HPDE6-E6E7 (cell line): ENCODE data around the gene UBFD1.
"Not testable (repeated sequence)": the region's sequence is repeated elsewhere in the genome, so short reads cannot be mapped to it uniquely, and the experiment has no call there.

Experiments used
- DNase-seq: peaks from one replicate; pipeline ENCODE4 v3.0.0; 2011; ENCODE audit warnings: missing footprints; ENCODE audit errors: extremely low spot score

Gene UBFD1

GRCh38 chr16:23527961-23528643 is 29.4 kb upstream of the UBFD1 start:
- no peak for DNase-seq

DNA sequence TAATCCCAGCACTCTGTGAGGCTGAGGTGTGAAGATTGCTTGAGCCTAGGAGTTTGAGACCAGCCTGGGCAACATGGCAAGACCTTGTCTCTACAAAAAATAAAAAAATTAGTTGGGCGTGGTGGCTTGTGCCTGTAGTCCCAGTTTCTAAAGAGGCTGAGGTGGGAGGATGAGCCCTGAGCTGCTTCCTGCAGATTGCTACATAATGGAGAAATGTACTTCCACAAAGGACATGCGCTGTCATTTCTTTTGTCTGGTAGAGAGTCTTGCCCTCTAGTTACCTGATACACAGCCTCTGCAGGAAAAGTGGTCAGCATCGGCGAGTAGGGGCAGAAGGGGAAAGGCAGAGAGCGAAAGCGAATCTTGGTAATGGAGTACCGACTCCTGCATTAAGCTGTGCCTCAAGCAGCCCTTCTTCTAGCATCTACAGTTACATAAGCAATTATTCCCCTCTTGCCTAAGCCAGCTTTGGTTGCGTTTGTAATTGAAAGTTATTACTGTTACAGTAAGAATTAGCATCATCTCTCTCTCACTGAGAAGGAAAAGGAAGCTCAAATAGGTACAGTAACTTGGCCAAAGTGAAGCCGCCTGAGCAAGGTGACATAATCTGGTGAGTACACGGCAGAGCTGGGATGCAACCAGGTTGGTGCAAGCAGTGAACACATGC is 28.8 kb upstream of the UBFD1 start:
- no peak for DNase-seq

DNA sequence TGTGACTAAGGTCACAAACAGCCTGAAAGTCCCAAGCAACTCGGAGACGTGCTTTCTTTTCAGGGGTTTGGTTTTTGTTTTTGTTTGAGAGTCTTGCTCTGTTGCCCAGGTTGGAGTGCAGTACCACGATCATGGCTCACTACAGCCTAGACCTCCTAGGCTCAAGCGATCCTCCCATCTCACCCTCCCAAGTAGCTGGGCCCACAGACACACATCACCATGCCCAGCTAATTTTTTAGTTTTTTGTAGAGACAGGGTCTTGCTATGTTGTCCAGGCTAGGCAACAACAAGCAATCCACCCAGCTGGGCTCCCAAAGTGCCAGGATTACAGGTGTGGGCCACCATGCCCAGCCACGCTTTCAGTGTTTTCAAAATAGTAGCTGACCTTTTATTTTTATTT is 27.5 kb upstream of the UBFD1 start:
- DNase-seq: no peak

DNA sequence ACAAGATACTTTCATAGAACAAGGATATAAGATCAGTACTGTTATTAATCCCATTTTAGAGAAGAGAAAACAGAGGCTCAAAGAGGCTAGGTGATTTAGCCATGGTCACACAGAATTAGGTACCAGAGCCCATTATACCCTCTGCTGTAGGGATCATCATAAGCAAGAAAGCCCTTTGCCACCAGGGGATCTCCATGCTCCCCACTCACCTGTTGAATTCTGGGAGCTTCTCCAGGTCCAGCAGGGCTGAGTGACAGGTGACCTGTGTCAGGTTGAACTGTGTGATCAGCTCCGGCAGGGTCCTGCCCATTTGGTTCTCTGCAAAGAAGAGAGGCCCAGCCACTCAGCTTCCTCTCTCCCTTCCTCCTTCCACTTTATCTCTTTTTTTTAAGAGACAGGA is 25.1 kb upstream of the UBFD1 start:
- no peak for DNase-seq

- no peak for DNase-seq
Measured at GRCh38 chr16:23534868-23535860, 22.4 kb upstream of the UBFD1 start.

DNA sequence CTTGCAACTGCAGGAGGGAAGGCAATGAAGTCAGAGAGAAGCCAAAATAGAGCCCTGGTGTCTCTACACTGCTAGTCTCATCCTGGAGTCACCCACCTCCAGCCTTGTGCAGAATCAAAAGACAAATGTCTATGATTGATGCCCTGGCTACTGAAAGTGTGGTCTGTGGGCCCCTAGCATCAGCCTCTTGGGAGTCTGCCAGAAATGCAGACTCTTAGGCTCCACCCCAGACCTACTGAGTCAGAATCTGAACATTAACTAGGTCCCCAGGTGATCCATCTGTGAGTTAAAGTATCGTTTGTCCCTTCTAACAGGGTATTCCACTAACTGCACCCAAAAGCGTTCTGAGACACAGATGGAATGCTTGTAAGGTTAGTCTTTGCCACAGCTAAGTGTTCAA is 21.6 kb upstream of the UBFD1 start:
- DNase-seq: no peak

DNA sequence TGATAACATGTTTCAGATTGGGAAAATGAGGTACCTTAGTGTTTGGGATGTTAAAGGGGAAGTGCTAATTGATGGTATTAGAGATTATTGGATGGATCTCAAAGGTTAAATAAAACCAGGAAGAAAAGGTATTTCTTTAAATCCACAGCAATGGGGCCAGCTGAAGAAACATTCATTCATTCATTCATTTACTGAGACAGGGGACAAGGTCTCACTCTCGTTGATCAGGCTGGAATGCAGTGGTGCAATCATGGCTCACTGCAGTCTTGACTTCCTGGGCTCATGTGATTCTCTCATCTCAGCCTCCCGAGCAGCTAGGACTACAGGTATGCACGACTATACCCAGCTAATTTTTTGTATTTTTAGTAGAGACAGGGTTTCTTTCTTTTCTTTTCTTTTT is 20.1 kb upstream of the UBFD1 start:
- DNase-seq: no peak

- DNase-seq: no peak
Measured at GRCh38 chr16:23538919-23539278, 18.6 kb upstream of the UBFD1 start.

- no peak for DNase-seq
Measured at GRCh38 chr16:23539984-23540816, 17.3 kb upstream of the UBFD1 start.

DNA sequence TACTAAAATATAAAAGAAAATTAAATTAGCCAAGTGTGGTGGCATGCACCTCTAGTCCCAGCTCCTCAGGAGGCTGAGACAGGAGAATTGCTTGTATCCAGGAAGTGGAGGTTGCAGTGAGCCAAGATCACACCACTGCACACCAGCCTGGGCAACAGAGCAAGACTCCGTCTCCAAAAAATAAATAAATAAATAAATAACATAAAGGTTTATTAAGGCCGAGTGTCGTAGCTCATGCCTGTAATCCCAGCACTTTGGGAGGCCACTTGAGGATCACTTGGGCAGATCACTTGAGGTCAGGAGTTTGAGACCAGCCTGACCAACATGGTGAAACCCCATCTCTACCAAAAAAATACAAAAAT is 16.7 kb upstream of the UBFD1 start:
- DNase-seq: not testable (repeated sequence)

DNA sequence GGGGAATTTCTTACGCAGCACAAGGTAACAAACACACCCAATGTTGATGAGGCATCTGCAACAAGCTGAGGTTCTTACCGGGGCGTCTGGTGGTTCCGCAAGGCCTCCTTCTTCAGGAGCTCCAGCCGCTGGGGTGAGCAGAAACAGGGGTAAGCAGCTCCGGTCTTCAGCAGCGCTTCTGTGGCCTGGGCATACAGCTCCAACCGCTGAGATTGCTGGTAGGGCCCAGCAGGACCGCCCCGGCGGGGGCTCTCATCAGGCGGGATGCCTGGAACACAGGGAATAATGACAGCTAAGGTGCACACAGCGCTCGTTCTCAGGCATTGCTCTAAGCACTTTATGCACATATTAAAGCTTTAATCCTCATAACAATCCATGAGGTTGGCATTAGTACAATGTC is 13.1 kb upstream of the UBFD1 start:
- DNase-seq: no peak

GRCh38 chr16:23549938-23550337 is 7.6 kb upstream of the UBFD1 start:
- no peak for DNase-seq

DNA sequence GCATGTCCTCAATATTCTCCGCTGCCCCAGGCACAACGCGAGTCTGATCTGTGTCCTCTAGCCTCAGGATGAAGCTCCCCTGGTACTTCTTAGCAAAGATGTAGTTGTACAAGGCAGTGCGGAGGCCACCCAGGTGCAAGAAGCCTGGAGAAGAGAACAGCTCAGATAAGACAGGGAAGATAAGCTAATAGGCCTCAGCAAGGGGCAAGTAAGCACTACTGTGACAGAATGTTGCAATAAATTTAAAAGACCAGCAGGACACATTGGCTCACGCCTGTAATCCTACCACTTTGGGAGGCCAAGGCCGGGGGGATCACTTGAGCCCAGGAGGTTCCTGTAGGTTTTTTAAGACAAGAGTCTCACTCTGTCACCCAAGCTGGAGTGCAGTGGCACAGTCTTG is 5.4 kb upstream of the UBFD1 start:
- DNase-seq: no peak

DNA sequence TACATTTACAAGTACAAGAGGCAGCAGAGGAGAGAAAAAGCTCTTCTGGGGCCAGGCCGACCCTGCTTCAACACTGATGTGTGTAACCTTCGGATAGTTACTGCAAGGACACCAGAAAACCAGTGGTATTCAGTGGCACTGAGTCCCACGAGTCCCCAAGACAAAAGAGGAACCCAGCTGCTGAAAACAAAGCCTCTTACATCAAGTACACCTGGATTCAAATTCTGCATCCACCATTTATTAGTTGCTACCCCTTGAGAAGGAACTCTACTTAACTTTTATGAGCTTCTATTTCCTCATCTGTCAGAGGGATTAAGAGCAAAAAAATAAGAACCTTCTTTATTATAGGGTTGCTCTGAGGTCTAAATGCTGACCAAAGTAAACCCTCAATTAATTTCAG is 3.0 kb upstream of the UBFD1 start:
- no peak for DNase-seq

DNA sequence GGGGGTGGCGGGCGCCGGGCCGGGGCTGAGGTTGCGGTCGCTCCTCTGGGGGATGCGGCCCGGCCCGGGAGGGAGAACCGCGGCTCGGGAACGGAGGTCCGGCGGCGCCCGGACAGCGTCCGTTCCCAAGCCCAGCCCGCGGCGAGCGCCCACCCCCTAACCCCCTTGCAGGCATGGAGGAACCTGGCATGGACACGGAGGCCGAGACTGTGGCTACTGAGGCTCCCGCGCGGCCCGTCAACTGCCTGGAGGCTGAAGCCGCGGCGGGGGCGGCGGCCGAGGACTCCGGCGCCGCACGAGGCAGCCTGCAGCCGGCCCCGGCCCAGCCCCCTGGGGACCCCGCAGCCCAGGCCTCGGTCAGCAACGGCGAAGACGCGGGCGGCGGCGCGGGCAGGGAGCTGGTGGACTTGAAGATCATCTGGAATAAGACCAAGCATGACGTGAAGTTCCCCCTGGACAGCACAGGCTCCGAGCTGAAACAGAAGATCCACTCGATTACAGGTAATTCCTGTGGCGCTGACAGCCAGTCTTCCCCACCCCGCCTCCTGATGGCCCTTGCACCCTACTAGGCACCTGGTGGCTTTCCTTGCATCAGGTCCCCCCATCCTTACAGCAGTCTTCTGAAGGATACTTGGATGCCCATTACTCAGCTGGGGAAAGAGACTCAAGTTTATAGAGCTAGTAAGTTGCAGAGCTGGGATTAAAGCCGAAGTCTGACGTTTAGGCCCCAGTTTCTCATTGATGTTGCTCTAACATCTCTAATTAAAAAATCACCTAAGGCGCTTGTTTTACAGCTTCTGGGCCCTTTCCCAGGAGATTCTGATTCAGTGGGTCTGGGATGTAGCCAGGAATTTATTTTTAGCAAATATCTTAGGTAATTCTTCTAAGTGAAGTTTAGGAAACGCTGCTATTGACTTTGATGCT is 514 bp downstream of the UBFD1 start:
- DNase-seq: no peak

- no peak for DNase-seq
Measured at GRCh38 chr16:23561586-23561985, 4.1 kb downstream of the UBFD1 start.

DNA sequence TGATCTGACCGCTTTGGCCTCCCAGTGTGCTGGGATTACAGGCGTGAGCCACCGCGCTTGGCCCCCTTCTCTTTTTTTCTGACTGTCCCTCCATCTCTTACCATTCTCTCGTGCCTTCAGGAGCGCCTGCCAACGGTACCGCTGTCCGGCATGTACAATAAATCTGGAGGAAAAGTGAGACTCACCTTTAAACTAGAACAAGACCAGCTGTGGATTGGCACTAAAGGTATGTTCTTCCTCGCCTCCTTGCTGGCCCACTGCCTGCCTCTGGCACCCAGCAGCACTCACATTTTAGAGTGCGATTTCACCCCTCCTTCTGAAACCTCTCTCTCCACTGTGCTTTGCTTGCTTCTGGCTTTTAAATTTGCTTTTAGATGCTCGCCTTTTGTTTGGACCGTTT is 5.0 kb downstream of the UBFD1 start:
- DNase-seq: no peak

- DNase-seq: no peak
Measured at GRCh38 chr16:23563186-23563585, 5.7 kb downstream of the UBFD1 start.

DNA sequence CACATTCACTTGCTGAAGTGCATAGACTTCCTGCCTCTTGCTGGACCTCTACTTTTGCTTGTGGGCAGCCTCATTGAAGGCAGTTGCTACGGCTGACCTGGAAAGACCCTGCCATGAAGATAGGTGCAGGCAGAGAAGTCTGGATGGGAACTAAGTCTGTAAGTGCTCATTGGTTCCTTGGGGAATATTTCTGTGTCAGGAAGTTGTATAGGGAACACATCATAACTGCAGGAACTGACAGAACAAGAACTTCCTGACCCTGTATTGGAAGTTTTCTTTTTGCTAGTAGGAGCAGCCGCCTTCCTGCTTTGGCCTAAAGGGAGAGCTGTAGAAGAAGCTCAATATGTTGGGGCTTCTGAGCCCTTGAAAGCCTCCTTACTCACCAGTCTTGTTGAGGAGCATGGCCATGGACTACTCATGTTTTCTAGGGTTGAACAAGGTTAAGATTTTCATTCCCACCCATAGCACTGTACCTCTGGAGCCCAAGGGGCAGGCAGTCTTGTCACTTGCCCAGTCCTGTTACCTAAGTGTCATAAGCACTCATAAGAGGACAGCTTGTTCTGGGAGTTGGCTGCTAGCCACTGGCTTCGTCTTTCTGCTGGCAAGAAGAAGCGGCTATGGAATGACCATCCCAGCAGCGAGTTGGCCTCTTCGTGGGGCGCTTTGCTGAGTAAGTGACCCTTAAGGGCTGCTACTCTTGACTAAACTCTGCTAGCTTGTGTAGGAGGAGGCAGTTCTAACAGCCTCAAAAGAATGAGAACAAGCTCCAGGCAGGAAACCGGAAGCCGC is 7.2 kb downstream of the UBFD1 start:
- DNase-seq: no peak

- DNase-seq: no peak
Measured at GRCh38 chr16:23566724-23567123, 9.2 kb downstream of the UBFD1 start.
